ENCODE data around the gene UBA1. TPM values are rescaled to one million over a fixed set of nuclear protein-coding genes. Genes with fewer than 3 reads are reported as not detected.
A peak's percentile ranks its signal among the peaks of the same experiment; 100 is the strongest.

The UBA1 gene
- total RNA-seq, 3 donors from 2014 or later, result 236 to 281 (median 254) TPM

- H3K4me1 Mint-ChIP-seq (ENCODE audit: low read depth), result peaks cover 45% of the 10 kb centered on the region
- ATAC-seq, result peak; percentile 14 to 23
Observed at GRCh38 chrX:47191331-47191730, 2.3 kb upstream of the UBA1 start.

GRCh38 chrX:47191806-47192401 is 1.7 kb upstream of the UBA1 start:
- peaks cover 10% of the 10 kb centered on the region for H3K36me3 Mint-ChIP-seq (ENCODE audit: insufficient read depth)
- no peaks in the 10 kb centered on the region for H3K9me3 Mint-ChIP-seq
- H3K4me1 Mint-ChIP-seq (ENCODE audit: low read depth), result peaks cover 51% of the 10 kb centered on the region
- ATAC-seq, result no peak
- peak overlapping the region; percentile 94 for H3K4me3 Mint-ChIP-seq
- no peaks in the 10 kb centered on the region for H3K27me3 Mint-ChIP-seq (ENCODE audit: low read depth)
- no peak for DNase-seq

More at GRCh38 chrX:47191331-47191730, 2.3 kb upstream of the UBA1 start:
- Mint-ChIP-seq H3K36me3 (ENCODE audit: insufficient read depth) (peaks cover 10% of the 10 kb centered on the region), H3K9me3 (no peaks in the 10 kb centered on the region), H3K27me3 (ENCODE audit: low read depth) (no peaks in the 10 kb centered on the region), H3K4me3 (peak overlapping the region; percentile 94)
- peak; percentile 48 for DNase-seq

DNA sequence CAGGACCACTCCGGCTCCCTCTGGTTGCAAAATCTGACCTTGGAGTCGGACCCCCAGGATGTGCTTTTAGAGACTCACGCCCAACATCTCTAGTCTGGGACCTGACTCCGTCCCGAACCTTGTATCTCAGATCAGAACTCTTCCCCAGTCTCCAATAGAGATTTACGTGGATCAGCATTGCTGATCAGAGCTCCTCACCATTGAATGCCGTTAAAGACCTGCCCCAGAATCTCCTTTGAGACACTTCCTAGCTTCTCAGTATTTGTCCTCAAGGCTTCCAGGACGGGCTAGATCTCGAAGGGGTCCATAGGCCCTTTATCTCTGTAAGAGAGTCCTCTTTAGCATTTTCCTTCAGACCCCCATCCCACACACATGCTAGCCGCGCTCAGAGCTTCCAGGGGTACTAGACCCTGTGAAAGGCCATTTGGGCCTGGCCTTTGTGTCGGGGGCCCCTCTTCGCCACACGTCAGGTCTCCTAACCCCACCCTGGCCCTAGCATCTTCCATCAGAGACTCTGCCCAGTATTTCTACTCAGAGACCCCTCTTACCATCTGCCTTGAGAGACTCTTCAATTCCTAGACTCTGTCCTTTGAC is 662 bp downstream of the UBA1 start:
- Mint-ChIP-seq H3K9me3 (no peaks in the 10 kb centered on the region), H3K27me3 (ENCODE audit: low read depth) (no peaks in the 10 kb centered on the region), H3K4me3 (peak overlapping the region; percentile 89), H3K36me3 (ENCODE audit: insufficient read depth) (peaks cover 15% of the 10 kb centered on the region), H3K4me1 (ENCODE audit: low read depth) (peaks cover 55% of the 10 kb centered on the region)
- DNase-seq, result no peak
- no peak for ATAC-seq

DNA sequence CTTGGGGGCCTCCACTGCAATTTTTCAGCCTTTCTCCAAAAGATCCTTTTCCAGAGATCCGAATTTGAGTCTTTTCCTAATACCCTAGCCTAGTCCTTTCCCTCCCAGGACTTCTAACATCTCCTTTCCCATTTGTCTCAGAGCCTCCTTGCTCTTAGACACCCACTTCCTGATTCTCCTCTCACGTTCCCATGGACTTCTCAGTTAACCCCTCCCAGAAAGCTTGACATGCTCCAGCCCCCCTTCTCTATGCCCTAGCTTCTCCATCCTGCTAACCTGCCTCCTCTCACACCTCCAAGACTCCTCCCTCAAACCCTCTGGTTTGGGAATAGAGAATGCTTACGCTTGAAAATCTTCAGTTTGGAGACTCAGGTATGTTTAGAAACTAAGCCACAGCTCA is 2.5 kb downstream of the UBA1 start:
- Mint-ChIP-seq H3K4me3 (peak overlapping the region; percentile 89), H3K27me3 (ENCODE audit: low read depth) (no peaks in the 10 kb centered on the region), H3K4me1 (ENCODE audit: low read depth) (peaks cover 48% of the 10 kb centered on the region), H3K36me3 (ENCODE audit: insufficient read depth) (peaks cover 22% of the 10 kb centered on the region), H3K9me3 (no peaks in the 10 kb centered on the region)
- no peak for DNase-seq
- no peak for ATAC-seq

DNA sequence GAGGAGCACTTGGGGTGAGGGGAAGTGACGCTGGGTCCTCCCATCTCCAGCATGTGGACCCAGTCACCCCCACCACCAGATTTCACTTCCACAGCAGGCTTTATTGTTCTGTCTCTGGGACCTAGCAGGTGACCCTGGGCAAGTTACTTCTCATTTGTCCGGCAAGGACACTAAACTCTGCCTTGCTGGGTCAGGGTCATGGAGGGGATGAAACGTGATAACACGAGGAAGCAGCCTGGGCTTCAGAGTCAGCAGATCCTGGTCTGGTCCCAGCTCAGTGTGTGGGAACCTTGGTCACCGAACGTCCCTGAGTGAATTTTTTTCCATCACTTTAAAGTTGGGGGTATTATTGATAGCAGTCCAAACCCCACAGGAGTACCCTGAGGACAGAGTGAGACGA is 3.9 kb downstream of the UBA1 start:
- Mint-ChIP-seq H3K9me3 (no peaks in the 10 kb centered on the region), H3K4me3 (no peak overlapping the region), H3K36me3 (ENCODE audit: insufficient read depth) (peaks cover 31% of the 10 kb centered on the region), H3K4me1 (ENCODE audit: low read depth) (peaks cover 47% of the 10 kb centered on the region), H3K27me3 (ENCODE audit: low read depth) (no peaks in the 10 kb centered on the region)
- DNase-seq, result no peak
- no peak for ATAC-seq

DNA sequence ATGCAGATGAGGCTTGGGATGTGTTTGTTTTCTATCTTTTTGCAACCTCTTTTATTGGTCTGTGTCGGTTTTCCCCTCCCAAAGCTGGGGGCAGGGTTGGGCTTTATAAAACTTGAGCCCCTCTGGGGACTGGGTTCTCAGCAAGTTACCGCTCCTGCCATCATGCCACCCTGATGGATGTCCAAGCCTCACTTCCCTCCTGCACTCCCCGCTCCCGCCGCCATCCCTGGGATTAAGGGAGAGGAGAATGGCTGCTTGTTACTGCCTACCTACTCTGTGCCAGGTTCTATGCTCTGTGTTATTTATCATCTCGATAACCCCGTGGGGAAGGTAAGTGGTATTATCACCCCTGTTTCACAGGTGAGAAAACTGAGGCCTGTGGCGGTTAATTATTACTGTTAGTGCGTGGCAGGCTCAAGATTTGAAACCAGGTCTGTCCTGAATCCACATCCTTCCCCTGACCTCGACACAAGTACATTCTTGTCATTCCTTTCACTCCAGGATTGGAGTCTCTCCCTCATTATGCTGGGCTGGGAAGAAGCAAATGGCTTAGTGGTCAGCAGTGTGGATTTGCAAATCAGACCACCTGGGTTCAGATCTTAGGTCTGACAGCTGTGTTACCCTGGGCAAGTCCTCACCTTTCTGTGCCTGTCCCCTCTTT is 4.5 kb downstream of the UBA1 start:
- ATAC-seq (no peak), DNase-seq (no peak)
- peaks cover 31% of the 10 kb centered on the region for H3K36me3 Mint-ChIP-seq (ENCODE audit: insufficient read depth)
- H3K4me1 Mint-ChIP-seq (ENCODE audit: low read depth), result peaks cover 44% of the 10 kb centered on the region
- H3K4me3 Mint-ChIP-seq, result no peak overlapping the region
- H3K9me3 Mint-ChIP-seq, result no peaks in the 10 kb centered on the region
- H3K27me3 Mint-ChIP-seq (ENCODE audit: low read depth), result no peaks in the 10 kb centered on the region

DNA sequence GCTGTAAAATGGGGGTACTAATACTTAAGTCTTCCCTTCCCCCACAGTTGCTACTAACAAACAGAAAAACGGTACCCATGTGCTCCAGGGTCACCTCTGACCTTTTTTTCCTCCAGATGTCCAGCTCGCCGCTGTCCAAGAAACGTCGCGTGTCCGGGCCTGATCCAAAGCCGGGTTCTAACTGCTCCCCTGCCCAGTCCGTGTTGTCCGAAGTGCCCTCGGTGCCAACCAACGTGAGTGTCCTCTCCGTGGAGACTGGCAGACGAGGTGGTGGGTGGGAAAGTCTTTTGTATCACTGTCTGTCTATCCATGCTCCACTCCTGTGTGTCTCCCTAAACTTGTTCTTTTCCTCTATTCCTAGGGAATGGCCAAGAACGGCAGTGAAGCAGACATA is 5.1 kb downstream of the UBA1 start:
- Mint-ChIP-seq H3K4me1 (ENCODE audit: low read depth) (peaks cover 41% of the 10 kb centered on the region), H3K36me3 (ENCODE audit: insufficient read depth) (peaks cover 31% of the 10 kb centered on the region), H3K9me3 (no peaks in the 10 kb centered on the region), H3K27me3 (ENCODE audit: low read depth) (no peaks in the 10 kb centered on the region), H3K4me3 (no peak overlapping the region)
- DNase-seq, result no peak
- no peak for ATAC-seq

GRCh38 chrX:47199286-47199685 is 5.7 kb downstream of the UBA1 start:
- Mint-ChIP-seq H3K4me1 (ENCODE audit: low read depth) (peaks cover 41% of the 10 kb centered on the region), H3K9me3 (no peaks in the 10 kb centered on the region), H3K4me3 (no peak overlapping the region), H3K27me3 (ENCODE audit: low read depth) (no peaks in the 10 kb centered on the region), H3K36me3 (ENCODE audit: insufficient read depth) (peaks cover 31% of the 10 kb centered on the region)
- ATAC-seq (no peak), DNase-seq (no peak)

DNA sequence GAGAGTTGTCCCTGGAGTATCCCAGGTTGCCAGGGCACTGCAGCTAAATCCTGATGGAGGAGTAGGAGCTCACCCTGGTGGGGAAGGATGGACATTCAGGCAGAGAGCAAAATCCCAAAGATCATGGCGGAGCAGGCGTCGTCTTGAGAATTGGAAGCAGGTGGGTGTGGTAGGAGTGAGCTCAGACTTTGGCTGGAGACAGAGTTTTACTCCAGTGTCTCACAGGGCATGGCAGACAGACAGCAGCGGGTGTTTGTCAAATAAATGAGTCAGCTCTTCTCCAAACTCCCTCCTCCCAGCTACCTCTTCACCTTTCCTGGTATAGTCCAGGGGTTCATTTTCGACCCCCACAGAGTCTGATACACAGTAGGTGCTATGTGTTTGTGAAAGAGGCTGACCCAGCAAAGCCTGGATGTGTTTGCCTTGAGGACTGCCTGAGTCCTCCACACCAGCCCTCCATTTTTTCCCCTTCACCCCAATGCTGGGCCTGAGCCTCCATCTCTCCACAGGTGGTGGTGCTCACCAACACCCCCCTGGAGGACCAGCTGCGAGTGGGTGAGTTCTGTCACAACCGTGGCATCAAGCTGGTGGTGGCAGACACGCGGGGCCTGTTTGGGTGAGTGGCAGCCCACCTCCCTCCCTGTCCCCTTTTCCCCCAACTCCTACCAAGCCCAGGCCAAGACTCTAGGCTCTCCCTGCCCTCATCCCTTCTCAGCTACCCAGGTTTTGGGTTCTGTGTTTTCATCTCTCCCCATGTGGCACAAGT is 6.9 kb downstream of the UBA1 start:
- Mint-ChIP-seq H3K36me3 (ENCODE audit: insufficient read depth) (peaks cover 34% of the 10 kb centered on the region), H3K4me3 (no peak overlapping the region), H3K27me3 (ENCODE audit: low read depth) (no peaks in the 10 kb centered on the region), H3K4me1 (ENCODE audit: low read depth) (peaks cover 29% of the 10 kb centered on the region), H3K9me3 (no peaks in the 10 kb centered on the region)
- DNase-seq, result no peak
- ATAC-seq, result no peak

DNA sequence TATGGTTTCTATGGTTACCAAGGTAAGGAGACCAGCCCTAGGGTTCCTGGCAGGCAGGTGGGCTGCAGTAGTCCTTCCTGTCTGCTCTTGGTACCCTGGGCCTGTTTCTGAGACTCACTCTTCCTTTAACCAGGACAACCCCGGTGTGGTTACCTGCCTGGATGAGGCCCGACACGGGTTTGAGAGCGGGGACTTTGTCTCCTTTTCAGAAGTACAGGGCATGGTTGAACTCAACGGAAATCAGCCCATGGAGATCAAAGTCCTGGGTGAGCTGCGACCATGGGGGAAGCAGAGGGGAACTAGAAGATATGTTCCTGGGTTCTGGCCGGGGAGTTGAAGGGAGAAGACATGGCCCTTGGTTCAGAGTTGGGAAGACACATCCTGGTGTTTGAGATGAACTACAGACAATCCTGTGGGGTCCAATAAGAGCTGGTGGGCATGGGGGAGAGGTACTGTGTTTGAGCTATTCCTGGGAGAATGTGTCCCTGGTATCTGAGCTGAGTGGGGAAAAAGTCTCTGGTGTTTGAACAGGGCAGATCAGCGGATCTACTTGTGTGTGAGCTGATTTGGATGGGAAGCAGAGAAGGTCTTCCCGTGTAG is 7.8 kb downstream of the UBA1 start:
- Mint-ChIP-seq H3K36me3 (ENCODE audit: insufficient read depth) (peaks cover 29% of the 10 kb centered on the region), H3K4me3 (no peak overlapping the region), H3K27me3 (ENCODE audit: low read depth) (no peaks in the 10 kb centered on the region), H3K9me3 (no peaks in the 10 kb centered on the region), H3K4me1 (ENCODE audit: low read depth) (peaks cover 22% of the 10 kb centered on the region)
- ATAC-seq (no peak), DNase-seq (no peak)

- Mint-ChIP-seq H3K9me3 (no peaks in the 10 kb centered on the region), H3K4me1 (ENCODE audit: low read depth) (peaks cover 16% of the 10 kb centered on the region), H3K4me3 (no peak overlapping the region), H3K27me3 (ENCODE audit: low read depth) (no peaks in the 10 kb centered on the region), H3K36me3 (ENCODE audit: insufficient read depth) (peaks cover 36% of the 10 kb centered on the region)
- ATAC-seq (no peak), DNase-seq (no peak)
Observed at GRCh38 chrX:47202316-47202715, 8.7 kb downstream of the UBA1 start.

GRCh38 chrX:47202877-47203276 is 9.2 kb downstream of the UBA1 start:
- Mint-ChIP-seq H3K27me3 (ENCODE audit: low read depth) (no peaks in the 10 kb centered on the region), H3K4me3 (no peak overlapping the region), H3K36me3 (ENCODE audit: insufficient read depth) (peaks cover 40% of the 10 kb centered on the region), H3K9me3 (no peaks in the 10 kb centered on the region), H3K4me1 (ENCODE audit: low read depth) (peaks cover 14% of the 10 kb centered on the region)
- DNase-seq, result no peak
- no peak for ATAC-seq

DNA sequence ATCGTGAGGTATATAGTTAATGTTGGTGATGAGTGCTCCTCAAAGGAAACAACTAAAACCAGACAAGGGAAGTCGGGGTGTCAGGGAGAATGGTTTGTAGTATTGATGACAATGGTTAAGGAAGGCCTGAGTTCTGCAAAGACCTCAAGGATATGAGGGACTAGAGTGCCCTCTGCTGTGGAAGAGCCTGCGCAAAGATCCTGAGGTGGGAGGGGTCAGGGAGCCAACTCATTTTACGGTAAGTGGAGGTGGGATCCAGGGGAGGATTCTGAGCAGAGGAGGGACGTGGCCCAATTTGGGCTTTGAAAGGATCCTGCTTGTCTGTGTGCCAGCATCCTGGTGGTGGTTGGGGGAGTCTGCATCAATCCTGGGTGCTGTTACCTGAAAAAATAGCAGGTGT is 11.3 kb downstream of the UBA1 start:
- Mint-ChIP-seq H3K4me1 (ENCODE audit: low read depth) (peaks cover 4% of the 10 kb centered on the region), H3K36me3 (ENCODE audit: insufficient read depth) (peaks cover 33% of the 10 kb centered on the region), H3K27me3 (ENCODE audit: low read depth) (no peaks in the 10 kb centered on the region), H3K9me3 (no peaks in the 10 kb centered on the region), H3K4me3 (no peak overlapping the region)
- no peak for DNase-seq
- no peak for ATAC-seq

DNA sequence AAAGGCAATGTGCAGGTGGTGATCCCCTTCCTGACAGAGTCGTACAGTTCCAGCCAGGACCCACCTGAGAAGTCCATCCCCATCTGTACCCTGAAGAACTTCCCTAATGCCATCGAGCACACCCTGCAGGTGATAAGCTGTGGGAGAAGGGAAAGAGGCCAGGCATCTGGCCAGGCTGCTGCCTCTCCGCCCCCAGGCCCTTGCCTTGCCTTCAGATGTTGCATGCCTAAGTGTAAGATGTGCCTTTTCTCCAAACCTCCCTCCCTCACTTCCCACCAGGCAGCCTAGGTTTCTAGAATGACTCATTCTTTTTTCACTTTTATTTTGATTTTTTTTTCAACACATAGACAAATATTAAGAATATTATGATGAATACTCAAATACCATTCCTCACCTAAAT is 12.7 kb downstream of the UBA1 start:
- no peaks in the 10 kb centered on the region for H3K27me3 Mint-ChIP-seq (ENCODE audit: low read depth)
- peaks cover 26% of the 10 kb centered on the region for H3K36me3 Mint-ChIP-seq (ENCODE audit: insufficient read depth)
- H3K4me3 Mint-ChIP-seq, result no peak overlapping the region
- H3K9me3 Mint-ChIP-seq, result no peaks in the 10 kb centered on the region
- DNase-seq (no peak), ATAC-seq (no peak)
- H3K4me1 Mint-ChIP-seq (ENCODE audit: low read depth), result peaks cover 4% of the 10 kb centered on the region
